GM11168 (cell line): Measurements from ENCODE around the gene CEP350.

Experiments used
- in situ Hi-C: fragments of 300-500 bp; cut with MboI; formaldehyde crosslinking; loops from one replicate; pipeline ENCODE4 v1.12.0; 2022; ENCODE audit warnings: low sequenced_read_pairs; ENCODE audit not compliant: unreplicated experiment

The CEP350 gene

GRCh38 chr1:180042988-180043622 lies 88.5 kb downstream of the CEP350 start:
- in situ Hi-C loops: no loop called here

GRCh38 chr1:180043785-180044184 lies 89.2 kb downstream of the CEP350 start:
- in situ Hi-C loops: no loop called here

GRCh38 chr1:180046674-180047073 lies 92.1 kb downstream of the CEP350 start:
- in situ Hi-C loops: no loop called here

GRCh38 chr1:180053594-180054567 lies 99.3 kb downstream of the CEP350 start:
- in situ Hi-C loops: no loop called here

- in situ Hi-C loops: no loop called here
Observed at GRCh38 chr1:180057883-180058396, 103.3 kb downstream of the CEP350 start.

- in situ Hi-C loops: no loop called here
Observed at GRCh38 chr1:180061019-180061418, 106.4 kb downstream of the CEP350 start.

GRCh38 chr1:180062452-180062971 lies 107.9 kb downstream of the CEP350 start:
- in situ Hi-C loops: no loop called here

GRCh38 chr1:180065408-180065807 lies 110.8 kb downstream of the CEP350 start:
- in situ Hi-C loops: no loop called here

GRCh38 chr1:180066150-180066549 lies 111.5 kb downstream of the CEP350 start:
- in situ Hi-C loops: no loop called here

GRCh38 chr1:180070286-180070685 lies 115.7 kb downstream of the CEP350 start:
- in situ Hi-C loops: no loop called here

- in situ Hi-C loops: no loop called here
Observed at GRCh38 chr1:180071759-180072158, 117.1 kb downstream of the CEP350 start.

- in situ Hi-C loops: no loop called here
Observed at GRCh38 chr1:180080439-180080838, 125.8 kb downstream of the CEP350 start.

GRCh38 chr1:180081474-180081873 lies 126.9 kb downstream of the CEP350 start:
- in situ Hi-C loops: no loop called here

GRCh38 chr1:180083164-180083563 lies 128.6 kb downstream of the CEP350 start:
- in situ Hi-C loops: no loop called here

GRCh38 chr1:180084867-180085266 lies 130.3 kb downstream of the CEP350 start:
- in situ Hi-C loops: no loop called here

GRCh38 chr1:180085331-180085730 lies 130.7 kb downstream of the CEP350 start:
- in situ Hi-C loops: no loop called here

GRCh38 chr1:180092931-180093650 lies 138.5 kb downstream of the CEP350 start:
- in situ Hi-C loops: no loop called here

GRCh38 chr1:180094705-180095295 lies 140.2 kb downstream of the CEP350 start:
- in situ Hi-C loops: no loop called here

GRCh38 chr1:180096584-180097325 lies 142.1 kb downstream of the CEP350 start:
- in situ Hi-C loops: no loop called here

- in situ Hi-C loops: no loop called here
Observed at GRCh38 chr1:180097326-180097605, 142.7 kb downstream of the CEP350 start.
